Prostate gland (tissue), 2 donors: ENCODE results near the gene CBX2.

Experiments
- POLR2A ChIP-seq: fragments of 450-650 bp; IDR thresholded peaks from one replicate; pipeline ENCODE4 v1.6.1; 2016; ENCODE audit warnings: antibody characterized with exemption, mild to moderate bottlenecking
- POLR2AphosphoS5 ChIP-seq: sonication (generic); formaldehyde crosslinking; IDR thresholded peaks from one replicate; pipeline ENCODE4 v1.6.1; 2017; ENCODE audit warnings: antibody characterized with exemption
- TF ChIP-seq, protein P1 (sequence below), 4 experiments: fragments of 200-600 bp in 2 of 4; fragments of 450-650 bp in 2 of 4; sonication (generic) in 2 of 4; IDR thresholded peaks; 1 replicate in 3 of 4; 2 replicates in 1 of 4; pipeline ENCODE4 v1.5.1; 2016 to 2019; ENCODE audit warnings: antibody characterized with exemption in 4 of 4, mild to moderate bottlenecking in 2 of 4, moderate library complexity in 2 of 4

DNA sequence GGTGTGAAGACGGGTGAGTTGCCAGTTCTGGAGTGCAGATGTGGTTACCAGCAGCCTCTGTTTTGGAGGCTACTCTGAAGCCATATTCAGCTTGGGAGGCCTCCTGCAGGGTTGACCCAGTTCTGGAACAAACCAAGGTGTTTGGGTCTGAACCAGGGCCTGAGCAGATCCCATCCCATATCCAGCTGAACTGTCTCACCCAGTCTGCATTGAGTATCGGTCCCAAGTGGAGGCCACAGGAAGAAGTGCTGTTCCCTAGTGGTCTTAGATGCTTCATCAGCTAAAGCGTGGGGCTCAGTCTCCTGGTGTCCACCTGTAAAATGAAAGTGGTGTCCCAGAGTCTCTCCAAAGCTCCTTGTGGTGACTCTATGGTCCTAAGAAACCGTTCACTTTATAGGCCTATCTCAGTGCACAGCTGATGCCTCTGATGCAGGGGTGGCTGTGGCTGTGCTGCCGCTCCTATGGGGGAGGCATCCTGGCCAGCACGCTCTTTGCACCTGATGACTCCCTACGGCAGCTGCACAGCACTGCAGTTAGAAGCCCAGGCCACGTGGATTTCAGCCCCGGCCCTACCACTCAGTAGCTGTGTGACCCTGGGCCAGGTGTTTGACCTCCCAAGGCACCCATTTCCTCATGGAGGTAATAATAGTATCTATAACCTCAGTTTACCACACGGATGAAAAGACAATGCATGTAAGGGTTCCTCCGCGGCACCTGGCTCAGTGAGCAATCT is 40.2 kb downstream of the CBX2 start:
- TF ChIP-seq, protein P1, sequence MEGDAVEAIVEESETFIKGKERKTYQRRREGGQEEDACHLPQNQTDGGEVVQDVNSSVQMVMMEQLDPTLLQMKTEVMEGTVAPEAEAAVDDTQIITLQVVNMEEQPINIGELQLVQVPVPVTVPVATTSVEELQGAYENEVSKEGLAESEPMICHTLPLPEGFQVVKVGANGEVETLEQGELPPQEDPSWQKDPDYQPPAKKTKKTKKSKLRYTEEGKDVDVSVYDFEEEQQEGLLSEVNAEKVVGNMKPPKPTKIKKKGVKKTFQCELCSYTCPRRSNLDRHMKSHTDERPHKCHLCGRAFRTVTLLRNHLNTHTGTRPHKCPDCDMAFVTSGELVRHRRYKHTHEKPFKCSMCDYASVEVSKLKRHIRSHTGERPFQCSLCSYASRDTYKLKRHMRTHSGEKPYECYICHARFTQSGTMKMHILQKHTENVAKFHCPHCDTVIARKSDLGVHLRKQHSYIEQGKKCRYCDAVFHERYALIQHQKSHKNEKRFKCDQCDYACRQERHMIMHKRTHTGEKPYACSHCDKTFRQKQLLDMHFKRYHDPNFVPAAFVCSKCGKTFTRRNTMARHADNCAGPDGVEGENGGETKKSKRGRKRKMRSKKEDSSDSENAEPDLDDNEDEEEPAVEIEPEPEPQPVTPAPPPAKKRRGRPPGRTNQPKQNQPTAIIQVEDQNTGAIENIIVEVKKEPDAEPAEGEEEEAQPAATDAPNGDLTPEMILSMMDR (IDR thresholded peaks at IDR 0.05) = no peak
- TF ChIP-seq POLR2AphosphoS5 (no peak), POLR2A (no peak)
